ENCODE results near the gene UBA52.
"Not testable (repeated sequence)": the region's sequence is repeated elsewhere in the genome, so short reads cannot be mapped to it uniquely, and the experiment has no call there.

UBA52 gene

DNA sequence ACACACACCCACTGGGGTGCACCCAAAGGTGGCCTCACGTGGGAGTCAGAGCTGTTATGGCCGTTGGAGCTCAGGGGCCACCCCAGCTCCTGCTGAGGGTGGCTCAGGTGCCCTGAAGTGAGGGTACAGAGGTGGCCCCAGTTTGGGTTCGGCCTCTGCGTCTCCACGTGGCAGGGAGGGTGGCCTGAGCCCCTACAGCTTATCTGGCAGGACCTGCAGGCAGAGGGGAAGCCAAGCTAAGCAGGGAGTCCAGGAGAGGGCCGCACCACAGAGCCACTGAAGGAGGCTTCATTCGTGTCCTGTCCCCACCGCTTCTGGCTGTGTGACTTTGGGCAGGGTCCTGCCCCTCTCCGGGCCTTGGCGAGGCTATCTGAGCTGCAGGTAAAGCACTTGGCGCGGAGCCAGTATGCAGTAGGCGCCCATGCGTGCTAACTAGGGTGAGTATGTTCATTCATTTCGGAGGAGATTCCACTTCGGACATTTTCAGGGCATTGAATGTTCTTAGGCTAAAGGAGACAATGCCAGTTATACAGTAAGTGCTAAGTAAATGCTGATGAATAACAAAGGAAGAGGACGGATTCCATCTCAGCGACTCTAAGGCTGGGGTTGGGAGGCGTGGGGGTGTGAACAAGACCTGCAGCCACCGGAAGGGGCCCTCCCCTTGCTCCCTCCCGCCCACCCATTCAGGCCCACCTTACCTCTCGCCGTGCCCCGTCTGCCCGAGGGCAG, 21.9 kb downstream of the UBA52 start:
- DNase-seq (ENCODE audit: low read depth): no peak

GRCh38 chr19:18594096-18594823, 22.6 kb downstream of the UBA52 start:
- peak; percentile 48 for DNase-seq (ENCODE audit: low read depth)

DNA sequence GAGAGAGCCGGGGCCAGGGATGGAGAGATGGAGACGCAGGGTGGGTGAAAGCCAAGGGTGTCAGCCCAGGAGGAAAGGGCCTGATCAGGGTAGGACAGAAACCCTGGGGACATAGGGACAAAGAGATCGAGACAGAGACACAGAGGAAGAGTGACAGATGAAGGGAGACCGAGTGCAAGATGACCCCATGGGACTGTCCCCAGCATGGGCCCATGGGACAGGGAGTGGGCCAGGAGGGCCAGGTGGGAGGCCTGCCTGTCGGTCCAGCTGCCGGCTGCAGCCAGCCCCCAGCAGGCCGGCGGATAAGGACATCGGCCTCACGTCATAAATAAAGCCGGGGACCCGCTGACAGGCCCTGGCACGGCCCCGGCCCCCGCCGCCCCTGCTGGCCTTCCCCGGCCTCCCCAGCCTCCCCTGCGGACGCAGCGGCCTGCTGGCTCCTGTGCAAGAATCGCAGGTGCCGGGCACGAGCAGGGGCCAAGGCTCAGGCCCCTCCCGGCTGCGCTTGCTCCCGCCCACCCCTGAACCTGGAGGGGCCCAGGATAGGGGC, 23.2 kb downstream of the UBA52 start:
- no peak for DNase-seq (ENCODE audit: low read depth)

DNA sequence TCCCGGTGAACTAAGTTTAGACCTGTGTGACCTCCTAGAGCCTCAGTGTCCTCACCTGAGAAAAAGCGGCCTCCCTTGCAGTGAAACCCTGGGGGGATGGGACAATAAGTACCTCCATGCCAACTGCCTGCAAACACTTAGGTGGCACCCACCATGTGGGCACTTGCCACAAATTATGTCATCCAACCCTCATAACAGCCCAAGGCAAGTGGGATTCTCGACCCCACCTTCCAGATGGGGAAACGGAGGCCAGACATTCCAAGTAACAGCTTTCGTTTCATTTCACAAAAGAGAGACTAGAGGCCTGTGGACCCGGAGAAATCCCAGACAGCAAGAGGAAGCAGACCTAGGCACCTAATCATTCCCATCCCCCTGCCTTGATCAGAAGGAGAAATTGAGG, 23.8 kb downstream of the UBA52 start:
- DNase-seq (ENCODE audit: low read depth): no peak

- no peak for DNase-seq (ENCODE audit: low read depth)
Observed at GRCh38 chr19:18596752-18597157, 25.1 kb downstream of the UBA52 start.

- DNase-seq (ENCODE audit: low read depth): no peak
Observed at GRCh38 chr19:18597809-18598660, 26.4 kb downstream of the UBA52 start.

DNA sequence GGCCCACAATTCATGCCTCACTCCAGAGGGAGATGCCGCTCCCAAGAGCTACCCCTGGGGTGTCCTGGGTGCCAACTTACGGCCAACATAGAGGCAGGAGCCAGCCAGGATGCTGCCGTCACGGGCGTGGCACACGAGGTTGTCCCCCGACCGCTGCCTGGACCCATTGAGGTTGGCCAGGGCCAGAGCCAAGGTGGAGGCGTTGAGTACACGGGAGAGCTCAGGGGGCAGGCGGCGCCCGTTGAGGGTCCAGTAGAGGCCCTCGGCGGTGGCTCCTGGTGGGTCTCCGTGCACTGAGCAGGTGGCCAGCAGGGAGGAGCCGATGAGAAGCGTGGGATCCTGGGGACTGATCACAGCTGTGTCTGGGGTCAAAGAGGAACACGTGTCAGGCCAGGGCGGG, 27.8 kb downstream of the UBA52 start:
- DNase-seq (ENCODE audit: low read depth): no peak

DNA sequence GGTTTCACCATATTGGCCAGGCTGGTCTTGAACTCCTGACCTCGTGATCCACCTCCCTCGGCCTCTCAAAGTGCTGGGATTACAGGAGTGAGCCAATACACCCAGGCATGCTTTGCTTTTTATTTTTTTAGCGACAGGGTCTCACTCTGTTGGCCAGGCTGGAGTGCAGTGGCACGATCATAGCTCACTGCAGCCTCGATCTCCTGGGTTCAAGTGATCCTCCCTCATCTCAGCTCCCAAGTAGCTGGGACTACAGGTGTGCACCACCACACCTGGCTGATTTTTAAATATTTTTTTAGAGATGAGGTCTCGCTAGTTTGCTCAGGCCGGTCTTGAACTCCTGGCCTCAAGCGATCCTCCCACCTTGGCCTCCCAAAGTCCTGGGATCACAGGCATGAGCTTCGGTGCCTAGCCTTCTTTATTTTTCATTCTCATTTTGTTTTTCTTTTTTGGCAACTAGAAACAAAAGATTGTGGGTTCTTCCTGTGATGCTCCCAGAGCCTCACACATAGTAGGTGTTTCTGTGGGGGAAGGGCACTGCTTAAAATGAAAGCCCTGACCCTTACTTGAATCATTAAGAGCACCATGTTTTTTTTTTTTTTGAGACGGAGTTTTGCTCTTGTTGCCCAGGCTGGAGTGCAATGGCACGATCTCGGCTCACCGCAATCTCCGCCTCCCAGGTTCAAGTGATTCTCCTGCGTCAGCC, 29.2 kb downstream of the UBA52 start:
- not testable (repeated sequence) for DNase-seq (ENCODE audit: low read depth)

DNA sequence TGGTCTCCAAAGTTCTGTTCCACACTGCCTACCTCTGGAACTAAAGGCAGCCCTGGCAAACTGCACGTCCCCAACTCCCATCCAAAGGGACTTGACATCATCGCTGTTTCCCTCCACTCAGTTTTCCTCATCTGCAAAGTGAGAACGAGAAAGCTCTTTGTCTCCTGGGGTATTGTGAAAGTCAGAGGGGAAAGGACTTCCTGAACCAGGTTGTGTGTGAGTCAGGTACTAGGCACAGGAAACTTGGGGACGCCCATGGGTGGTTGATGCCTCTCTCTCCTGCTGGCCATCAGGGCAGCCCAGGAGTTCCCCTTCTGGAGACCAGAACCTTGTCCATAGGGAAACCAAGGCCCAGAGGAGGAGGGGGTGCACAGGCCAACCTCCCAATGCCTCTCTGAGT, 30.2 kb downstream of the UBA52 start:
- DNase-seq (ENCODE audit: low read depth): no peak

DNA sequence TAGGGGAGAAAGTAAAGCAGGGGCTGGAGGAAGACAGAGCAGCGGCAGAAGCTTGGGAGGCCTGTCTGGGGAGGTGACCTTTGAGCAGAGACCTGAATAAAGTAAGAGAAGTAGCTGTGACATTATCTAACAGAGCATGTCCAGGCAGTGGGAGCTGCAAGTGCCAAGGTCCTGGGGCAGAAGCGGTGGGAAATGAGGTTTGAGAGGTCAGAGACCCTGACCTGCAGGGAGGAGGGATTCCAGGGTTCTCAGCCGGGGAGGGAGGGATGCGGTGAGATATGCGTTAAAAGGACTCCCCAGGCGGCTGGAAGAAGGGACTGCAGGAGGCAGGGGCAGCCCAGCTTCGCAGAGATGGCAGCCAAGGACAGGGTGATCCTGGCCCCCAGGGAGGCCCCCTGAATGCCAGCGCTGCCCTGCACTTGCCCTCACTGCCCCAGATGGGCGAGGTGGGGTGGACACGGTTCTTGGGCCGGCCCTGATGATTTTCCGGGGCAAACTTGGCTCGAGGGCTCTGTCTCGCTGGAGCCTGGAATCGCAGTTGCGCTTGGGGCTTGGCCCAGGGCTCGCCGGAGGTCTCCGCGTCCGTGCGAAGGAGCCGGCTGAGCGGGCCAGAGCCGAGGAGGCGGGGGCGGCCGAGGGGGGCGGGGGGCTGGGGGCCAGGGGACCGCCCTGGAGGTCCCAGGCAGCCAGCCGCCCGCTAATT, 31.7 kb downstream of the UBA52 start:
- DNase-seq (ENCODE audit: low read depth): no peak

- no peak for DNase-seq (ENCODE audit: low read depth)
Observed at GRCh38 chr19:18603958-18604819, 32.5 kb downstream of the UBA52 start.

DNA sequence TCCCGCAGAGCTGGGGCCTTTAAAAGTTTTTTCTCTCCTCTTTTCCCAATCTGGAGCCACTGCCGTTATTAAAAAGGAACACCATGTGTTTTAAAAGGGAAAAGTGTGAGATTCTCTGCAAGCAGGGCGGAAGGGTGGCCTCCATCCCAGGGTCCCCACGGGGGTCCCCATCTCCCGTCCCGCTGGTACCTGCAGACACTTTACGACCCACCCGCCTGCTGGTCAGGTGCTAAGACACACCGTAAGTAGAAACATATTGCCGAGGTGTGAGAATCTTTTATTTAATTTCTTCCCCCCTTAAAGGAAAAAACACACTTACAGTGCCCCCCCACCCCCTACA, 33.1 kb downstream of the UBA52 start:
- DNase-seq (ENCODE audit: low read depth): no peak

DNA sequence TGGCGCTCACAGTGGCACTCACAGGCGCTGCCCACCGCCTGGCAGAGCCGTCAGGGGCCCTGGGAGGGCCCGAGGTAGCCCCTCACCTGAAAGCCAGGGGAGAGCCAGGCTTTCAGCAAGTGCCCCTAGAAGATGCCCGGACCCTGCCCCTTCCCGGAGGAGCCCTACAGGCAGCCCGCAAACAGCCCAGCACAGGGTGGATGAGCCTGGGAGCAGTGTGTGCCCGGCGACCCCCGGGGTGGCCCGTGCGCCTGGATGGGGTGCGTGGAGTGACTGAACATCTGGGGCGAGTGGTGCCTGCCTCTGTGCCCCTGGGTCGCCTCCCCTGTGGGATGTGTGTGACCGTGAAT, 33.5 kb downstream of the UBA52 start:
- DNase-seq (ENCODE audit: low read depth): no peak

DNA sequence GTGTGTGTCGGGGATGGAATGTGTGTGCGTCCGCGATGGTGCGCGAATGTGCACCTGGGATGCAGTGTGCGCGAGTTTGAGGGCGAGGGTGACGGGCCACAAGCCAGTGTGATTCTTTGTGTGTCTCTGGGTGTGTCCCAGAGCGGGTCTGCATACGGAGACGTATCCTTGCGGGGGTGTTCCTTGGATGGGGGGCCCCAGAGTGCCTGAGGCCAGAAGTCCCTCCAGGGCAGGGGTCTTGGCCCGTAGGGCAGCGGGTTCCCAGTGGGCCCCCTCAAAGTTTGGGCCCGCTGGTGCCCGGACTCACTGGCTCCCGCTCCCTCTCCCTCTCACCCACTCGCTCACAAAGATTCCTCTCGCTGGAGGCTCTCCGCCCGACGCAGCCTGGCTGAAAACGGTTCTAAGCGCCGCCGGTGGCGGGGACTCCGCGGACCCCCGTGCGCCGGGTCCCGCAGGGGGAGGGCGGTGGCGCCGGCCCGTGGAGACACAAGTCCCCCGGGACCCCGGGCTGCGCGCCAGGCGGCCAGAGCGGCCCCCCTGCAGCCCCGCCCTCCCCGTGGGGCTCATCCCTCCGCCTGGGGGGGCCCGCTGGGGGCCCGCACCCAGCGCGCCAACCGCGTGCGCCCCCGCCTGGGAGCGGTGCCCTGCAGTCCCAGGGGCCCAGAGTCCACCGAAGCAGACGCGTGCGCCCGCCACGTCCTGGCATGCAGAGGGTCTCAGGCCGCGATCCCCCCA, 34.1 kb downstream of the UBA52 start:
- DNase-seq (ENCODE audit: low read depth): no peak

GRCh38 chr19:18606281-18607225, 34.9 kb downstream of the UBA52 start, which contains the start of gene CRLF1:
TSS of gene CRLF1 (minus strand) at chr19:18606799. CDS start at chr19:18606656, 143 bp downstream.
- no peak for DNase-seq (ENCODE audit: low read depth)

DNA sequence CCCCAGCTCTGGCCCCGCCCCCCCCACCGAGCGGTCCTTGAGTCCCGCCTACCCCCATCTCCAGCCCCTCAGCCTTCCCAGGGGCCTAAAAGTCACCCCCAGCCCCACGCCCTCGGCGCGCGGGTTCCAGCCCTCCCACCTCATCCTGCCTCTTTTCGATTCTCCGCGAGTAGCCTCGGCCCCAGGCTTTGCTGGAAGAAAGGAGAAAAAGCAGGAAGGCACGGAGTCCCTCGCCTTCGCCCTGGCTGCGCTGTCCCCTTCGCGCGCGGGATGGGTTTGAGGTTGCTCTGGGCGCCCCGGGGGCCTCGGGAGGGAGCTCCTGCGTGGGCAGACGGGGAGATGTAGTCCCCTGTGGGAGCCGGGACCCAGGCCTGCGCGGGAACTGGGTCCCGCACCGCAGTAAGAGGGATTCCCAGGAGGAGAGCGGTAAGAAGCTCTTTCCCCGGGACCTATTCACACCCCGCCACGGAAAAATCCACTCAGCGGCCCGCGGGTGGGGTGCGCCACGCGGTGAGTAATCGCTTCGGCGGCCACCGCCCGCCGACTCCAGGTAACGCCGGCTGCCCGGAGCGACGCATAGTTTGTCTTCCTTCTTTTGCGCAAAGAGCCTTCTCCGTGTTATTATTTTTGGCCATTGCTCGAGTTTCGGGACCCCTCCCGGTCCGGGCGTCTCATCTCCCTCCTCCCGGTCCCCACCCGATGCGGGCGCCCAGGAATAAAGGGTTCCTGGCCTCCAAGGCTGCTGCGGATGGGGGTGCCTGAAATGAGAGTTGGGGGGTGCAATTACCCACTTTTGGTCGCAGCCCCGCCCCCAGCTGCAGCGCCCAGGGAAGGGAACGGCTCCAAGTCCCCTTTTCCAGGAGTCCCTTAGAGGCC, 35.8 kb downstream of the UBA52 start:
- no peak for DNase-seq (ENCODE audit: low read depth)

- DNase-seq (ENCODE audit: low read depth): no peak
Observed at GRCh38 chr19:18608102-18608804, 36.6 kb downstream of the UBA52 start.
